Measurements from ENCODE around the gene SMAD2.

Gene SMAD2

DNA sequence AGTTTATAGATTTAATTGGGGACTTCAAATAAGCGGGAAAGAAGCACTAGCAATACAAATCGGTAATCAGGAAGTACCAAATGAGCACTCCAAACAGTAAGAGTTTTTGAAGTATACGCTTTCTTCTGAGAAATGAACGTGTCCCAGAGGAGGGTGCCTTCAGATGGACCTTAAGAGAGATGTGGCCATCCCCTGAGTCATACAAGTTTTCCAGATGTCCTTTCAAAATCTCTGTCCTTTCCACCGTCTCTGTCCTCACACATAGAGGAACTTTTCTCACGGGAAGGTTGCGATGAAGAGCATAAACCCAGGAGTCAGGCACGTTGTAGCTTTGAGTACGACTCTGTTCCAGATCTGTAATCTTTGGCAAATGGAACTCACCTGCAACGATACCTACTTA, 1.7 kb upstream of the SMAD2 start:
- no peak for DNase-seq (ENCODE audit: low read depth in 2 of 3, low spot score in 2 of 3)

GRCh38 chr18:47931718-47932103, 1.3 kb upstream of the SMAD2 start:
- DNase-seq (ENCODE audit: low read depth in 2 of 3, low spot score in 2 of 3): no peak

GRCh38 chr18:47930931-47931717, 665 bp upstream of the SMAD2 start:
- DNase-seq (ENCODE audit: low read depth in 2 of 3, low spot score in 2 of 3): peak; percentile 78 to 92 (median 79)

- no peak for DNase-seq (ENCODE audit: low read depth in 2 of 3, low spot score in 2 of 3)
These were observed 719 bp downstream of the SMAD2 start for GRCh38 chr18:47929681-47930198.

DNA sequence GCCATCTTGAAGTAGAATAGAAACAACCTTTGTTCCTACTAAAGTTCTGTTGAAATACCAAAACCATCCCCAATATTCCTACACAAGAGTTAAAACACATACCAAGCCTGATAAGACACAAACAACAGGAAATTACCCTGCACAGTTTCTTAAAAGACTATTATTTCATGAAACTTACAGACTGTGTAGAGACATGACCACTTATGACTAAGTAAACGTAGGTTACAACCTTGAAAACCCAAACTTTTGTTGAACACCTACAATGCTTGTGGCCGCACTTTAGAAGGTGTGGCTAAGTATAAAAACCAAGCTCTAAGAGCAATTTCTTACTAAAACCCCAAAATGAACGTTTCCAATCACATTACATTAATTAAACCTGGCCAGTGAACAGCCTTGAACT, 2.0 kb downstream of the SMAD2 start:
- no peak for DNase-seq (ENCODE audit: low read depth in 2 of 3, low spot score in 2 of 3)

DNA sequence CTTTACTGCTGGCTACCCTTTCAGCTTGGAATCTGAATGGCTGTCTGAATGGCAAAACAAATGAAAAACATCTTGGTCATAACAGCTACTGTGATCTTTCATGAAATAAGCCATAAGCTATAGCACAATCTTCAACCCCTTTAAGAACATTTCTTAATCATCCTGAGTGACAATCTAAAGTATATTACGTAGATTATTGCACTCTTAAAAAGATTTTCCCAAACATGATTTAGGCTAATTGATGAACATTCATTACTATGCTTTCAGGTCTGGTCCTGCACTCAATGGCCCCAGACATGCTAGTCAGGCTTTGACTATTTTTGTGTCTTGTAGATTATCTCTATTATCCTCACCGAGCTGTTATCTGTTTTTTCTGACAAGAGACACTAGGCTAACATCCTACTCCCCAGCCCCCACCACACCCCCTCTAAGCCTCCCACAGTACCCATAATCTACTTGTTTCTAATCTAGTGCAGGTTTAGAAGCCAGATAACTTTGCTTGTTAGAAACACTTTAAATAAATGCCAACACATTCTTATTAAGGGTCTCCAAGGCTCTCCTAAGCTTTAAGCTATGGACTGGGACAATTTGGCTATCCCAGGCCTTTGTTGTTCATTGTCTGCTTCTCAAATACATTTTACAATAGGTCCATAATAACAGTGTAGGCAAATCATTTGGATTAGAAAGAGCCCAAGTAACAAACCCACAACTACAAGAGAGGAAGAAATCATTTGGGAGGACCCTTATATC, 4.2 kb downstream of the SMAD2 start:
- no peak for DNase-seq (ENCODE audit: low read depth in 2 of 3, low spot score in 2 of 3)

GRCh38 chr18:47919916-47920315, 10.5 kb downstream of the SMAD2 start:
- no peak for DNase-seq (ENCODE audit: low read depth in 2 of 3, low spot score in 2 of 3)

- no peak for DNase-seq (ENCODE audit: low read depth in 2 of 3, low spot score in 2 of 3)
These were observed 12.4 kb downstream of the SMAD2 start for GRCh38 chr18:47917923-47918610.

GRCh38 chr18:47915930-47916329, 14.5 kb downstream of the SMAD2 start:
- no peak for DNase-seq (ENCODE audit: low read depth in 2 of 3, low spot score in 2 of 3)

GRCh38 chr18:47915229-47915628, 15.2 kb downstream of the SMAD2 start:
- DNase-seq (ENCODE audit: low read depth in 2 of 3, low spot score in 2 of 3): no peak

GRCh38 chr18:47912794-47913585, 17.5 kb downstream of the SMAD2 start:
- no peak for DNase-seq (ENCODE audit: low read depth in 2 of 3, low spot score in 2 of 3)

DNA sequence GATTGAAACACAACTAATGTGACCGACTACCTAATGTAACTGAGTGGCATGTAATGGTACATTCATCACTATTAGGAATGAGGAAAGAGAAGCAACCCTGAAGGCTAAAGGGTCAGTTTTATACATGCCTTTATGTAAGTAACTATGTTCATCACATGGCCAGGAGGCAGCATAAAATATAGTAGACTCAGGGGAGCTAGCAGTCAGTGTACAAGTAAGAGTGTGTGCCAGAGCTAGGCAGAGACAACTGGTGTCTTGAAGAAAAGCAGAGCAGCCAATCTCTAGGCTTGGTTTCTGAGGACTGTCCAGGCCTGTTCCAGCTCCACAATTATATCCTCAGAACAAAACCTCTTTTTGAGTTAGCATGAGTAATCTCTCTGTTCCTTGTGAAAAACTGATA, 18.1 kb downstream of the SMAD2 start:
- DNase-seq (ENCODE audit: low read depth in 2 of 3, low spot score in 2 of 3): no peak

DNA sequence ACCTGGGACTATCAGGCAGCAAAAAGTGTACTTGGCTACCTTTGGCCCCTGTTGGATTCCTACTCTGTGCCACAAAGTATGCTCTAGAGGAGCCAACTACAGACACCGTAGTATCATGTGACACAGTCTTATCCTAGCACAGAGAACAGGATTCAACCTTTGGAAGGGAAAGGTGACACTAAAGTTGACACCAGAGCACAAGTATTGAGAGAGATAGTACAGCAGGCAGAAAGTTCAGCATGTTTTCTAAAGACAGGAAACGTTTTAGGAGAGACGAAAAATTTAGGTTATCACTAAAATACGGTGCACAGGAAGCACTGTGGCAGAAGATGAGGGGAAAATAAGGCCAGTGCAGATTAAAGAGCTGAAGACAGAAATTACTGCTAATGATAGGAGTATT, 18.6 kb downstream of the SMAD2 start:
- no peak for DNase-seq (ENCODE audit: low read depth in 2 of 3, low spot score in 2 of 3)

GRCh38 chr18:47909484-47909883, 21.0 kb downstream of the SMAD2 start:
- DNase-seq (ENCODE audit: low read depth in 2 of 3, low spot score in 2 of 3): no peak

- DNase-seq (ENCODE audit: low read depth in 2 of 3, low spot score in 2 of 3): no peak
These were observed 21.9 kb downstream of the SMAD2 start for GRCh38 chr18:47908592-47908991.

GRCh38 chr18:47906408-47906807, 24.1 kb downstream of the SMAD2 start:
- no peak for DNase-seq (ENCODE audit: low read depth in 2 of 3, low spot score in 2 of 3)

- DNase-seq (ENCODE audit: low read depth in 2 of 3, low spot score in 2 of 3): no peak
These were observed 26.6 kb downstream of the SMAD2 start for GRCh38 chr18:47903809-47904208.

- no peak for DNase-seq (ENCODE audit: low read depth in 2 of 3, low spot score in 2 of 3)
These were observed 28.7 kb downstream of the SMAD2 start for GRCh38 chr18:47901624-47902362.

DNA sequence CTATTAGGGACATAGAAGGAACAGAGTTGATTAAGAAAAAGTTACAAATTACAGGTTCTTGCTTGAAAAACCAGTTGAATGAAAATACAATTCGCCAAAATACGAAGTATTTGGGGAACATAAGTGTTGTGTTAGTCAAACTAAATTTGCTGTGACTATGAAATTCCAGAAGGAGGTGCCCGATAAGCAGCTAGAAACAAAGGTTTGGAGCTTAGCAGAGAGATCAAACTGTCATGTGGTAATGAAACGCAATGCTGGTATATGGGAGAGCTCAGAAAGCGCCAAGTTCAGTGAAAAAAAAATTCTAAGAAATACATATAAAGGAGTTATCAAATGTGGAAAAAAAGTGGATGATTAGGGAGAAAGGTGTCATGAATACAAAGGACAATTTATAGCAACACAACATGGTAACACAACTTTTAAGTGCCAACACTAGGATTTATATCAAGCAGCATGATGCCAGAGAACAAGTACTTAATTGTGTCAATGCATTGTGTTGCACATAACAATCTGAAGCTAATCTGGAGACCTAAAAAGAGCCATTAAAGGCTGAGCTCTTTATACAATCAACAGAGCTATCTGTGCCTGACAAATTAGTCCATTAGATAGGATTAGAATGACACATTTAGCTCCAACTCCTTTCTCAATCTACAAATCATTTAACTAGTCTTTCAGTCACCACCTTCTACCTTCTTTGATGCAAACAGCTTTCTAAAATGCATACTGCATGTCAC, 31.2 kb downstream of the SMAD2 start:
- no peak for DNase-seq (ENCODE audit: low read depth in 2 of 3, low spot score in 2 of 3)

- no peak for DNase-seq (ENCODE audit: low read depth in 2 of 3, low spot score in 2 of 3)
These were observed 31.8 kb downstream of the SMAD2 start for GRCh38 chr18:47898696-47899095.

Data from activated CD8-positive, alpha-beta memory T cell treated with anti-CD3 and anti-CD28 coated beads for 48 hours (primary cell).